Measurements from ENCODE around the gene PLCB3.
A peak's percentile ranks its signal among the peaks of the same experiment; 100 is the strongest.

GRCh38 chr11:64223001-64223651 lies 28.2 kb upstream of the PLCB3 start:
- TF ChIP-seq POLR2AphosphoS5 (IDR thresholded peaks at IDR 0.05; ENCODE audit: low read depth, low read length): peak; percentile 49; the same call in 1 of the 2 replicates
- TF ChIP-seq TAF1 (IDR thresholded peaks at IDR 0.05; ENCODE audit: low read depth, low read length): no peak
- TF ChIP-seq POLR2A (IDR thresholded peaks at IDR 0.05; ENCODE audit: low read depth, low read length): no peak
- no peak for TF ChIP-seq SPI1 (IDR thresholded peaks at IDR 0.05; ENCODE audit: low read depth, low read length)
